Measurements from ENCODE around the gene MPDU1.
A peak's percentile ranks its signal among the peaks of the same experiment; 100 is the strongest.

Gene MPDU1

GRCh38 chr17:7612294-7612640 is 28.6 kb downstream of the MPDU1 start:
- ChIA-PET CTCF (interaction anchor here (1.1 kb wide), 1 partner anchor 20 kb away, joined by 3 read pairs; no protein-coding TSS in a partner anchor), POLR2A (ENCODE audit: low non-redundant PET) (no interaction called here)
- no peak overlapping the region for H3K27ac ChIP-seq
- no peak for TF ChIP-seq CTCF (conservative IDR thresholded peaks at IDR 0.05; ENCODE audit: low read depth)
- no peak for DNase-seq (ENCODE audit: low spot score)

GRCh38 chr17:7613769-7614424 is 30.2 kb downstream of the MPDU1 start:
- no peak for TF ChIP-seq CTCF (conservative IDR thresholded peaks at IDR 0.05; ENCODE audit: low read depth)
- ChIA-PET CTCF (interaction anchor here (1.1 to 1.6 kb wide), 2 partner anchors 27 to 73 kb away, joined by 4 to 6 read pairs; partner anchors contain the start of gene TP53), POLR2A (ENCODE audit: low non-redundant PET) (no interaction called here)
- peak overlapping the region; percentile 96 for H3K27ac ChIP-seq
- DNase-seq (ENCODE audit: low spot score) = peak; percentile 43

GRCh38 chr17:7614425-7615264 is 31.0 kb downstream of the MPDU1 start, which contains the start of gene FXR2:
FXR2 (minus strand) TSS chr17:7614897; CDS start chr17:7614532, 365 bp downstream.
- DNase-seq (ENCODE audit: low spot score) = peak; percentile 100
- H3K27ac ChIP-seq = peak within 1 kb of the TSS; percentile 96
- peak; percentile 69 for TF ChIP-seq CTCF (conservative IDR thresholded peaks at IDR 0.05; ENCODE audit: low read depth)
- CTCF ChIA-PET = interaction anchor here (0.6 to 1.6 kb wide), 6 partner anchors 12 to 355 kb away, joined by 3 to 8 read pairs (median 4); partner anchors contain the start of gene TP53
- POLR2A ChIA-PET (ENCODE audit: low non-redundant PET) = interaction anchor here (0.6 to 0.7 kb wide), 2 partner anchors 13 to 73 kb away, joined by 3 read pairs; partner anchors contain the start of genes SAT2 and TP53

GRCh38 chr17:7615265-7615747 is 31.7 kb downstream of the MPDU1 start:
- no peak for TF ChIP-seq CTCF (conservative IDR thresholded peaks at IDR 0.05; ENCODE audit: low read depth)
- CTCF ChIA-PET = interaction anchor here (0.6 to 1.6 kb wide), 8 partner anchors 11 to 356 kb away, joined by 3 to 9 read pairs (median 4); partner anchors contain the start of gene TP53
- peak overlapping the region; percentile 96 for H3K27ac ChIP-seq
- no peak for DNase-seq (ENCODE audit: low spot score)
- POLR2A ChIA-PET (ENCODE audit: low non-redundant PET) = interaction anchor here (0.6 to 0.7 kb wide), 2 partner anchors 13 to 70 kb away, joined by 3 to 5 read pairs; partner anchors contain the start of gene SAT2

GRCh38 chr17:7618608-7619007 is 35.0 kb downstream of the MPDU1 start:
- no peak for TF ChIP-seq CTCF (conservative IDR thresholded peaks at IDR 0.05; ENCODE audit: low read depth)
- no peak overlapping the region for H3K27ac ChIP-seq
- POLR2A ChIA-PET (ENCODE audit: low non-redundant PET) = no interaction called here
- no peak for DNase-seq (ENCODE audit: low spot score)
- CTCF ChIA-PET = no interaction called here

- POLR2A ChIA-PET (ENCODE audit: low non-redundant PET) = interaction anchor here (0.6 kb wide), 1 partner anchor 54 kb away, joined by 3 read pairs; no protein-coding TSS in a partner anchor
- H3K27ac ChIP-seq = no peak overlapping the region
- TF ChIP-seq CTCF (conservative IDR thresholded peaks at IDR 0.05; ENCODE audit: low read depth) = no peak
- CTCF ChIA-PET = interaction anchor here (0.7 to 1.6 kb wide), 3 partner anchors 12 to 215 kb away, joined by 3 to 6 read pairs (median 3); no protein-coding TSS in a partner anchor
- no peak for DNase-seq (ENCODE audit: low spot score)
Measured at GRCh38 chr17:7620835-7621234, 37.2 kb downstream of the MPDU1 start.
